Measurements from ENCODE around the gene MXD1. TPM values are rescaled to one million over a fixed set of nuclear protein-coding genes. Genes with fewer than 3 reads are reported as not detected.

MXD1 gene
- total RNA-seq, 1 experiment from 2014 or later, result 3.7 TPM

- H2BK15ac ChIP-seq (ENCODE audit: low read depth, low read length), result no peak overlapping the region
- H3K27me3 Mint-ChIP-seq (ENCODE audit: low read depth), result no peaks in the 10 kb centered on the region
- H2BK20ac ChIP-seq (ENCODE audit: low read depth, low read length, poor library complexity, severe bottlenecking), result no peak overlapping the region
- no peaks in the 10 kb centered on the region for H3K9me3 Mint-ChIP-seq
- H4K91ac ChIP-seq (ENCODE audit: insufficient read length, low read depth, low read length), result no peak overlapping the region
- no CpG with 5 or more reads among the region's 1 CpG for WGBS (ENCODE audit: extremely low coverage, insufficient read length, low lambda C conversion rate)
- H2AFZ ChIP-seq (ENCODE audit: low read length), result no peak overlapping the region
- no peak overlapping the region for H3K27ac Mint-ChIP-seq
- no peak overlapping the region for H3T11ph ChIP-seq (ENCODE audit: low read length)
- H2BK5ac ChIP-seq (ENCODE audit: insufficient read length, low read length), result no peak overlapping the region
- H3K18ac ChIP-seq (ENCODE audit: insufficient read length, low read depth, low read length), result no peak overlapping the region
- H3K4ac ChIP-seq (ENCODE audit: low read depth, low read length), result no peak overlapping the region
- H3K23ac ChIP-seq (ENCODE audit: insufficient read length, low read depth, low read length), result no peak overlapping the region
- H3K36me3 Mint-ChIP-seq (ENCODE audit: insufficient read depth in 1 of 3, low read depth in 3 of 3), result peaks cover 0 to 10% (median 0%) of the 10 kb centered on the region in 3 experiments; a peak in 2 of 7 replicates
- no peak overlapping the region for H4K8ac ChIP-seq (replicated peaks; ENCODE audit: insufficient read length, low read depth, low read length)
- H3K4me2 ChIP-seq (ENCODE audit: insufficient read depth, insufficient read length, low read length), result no peak overlapping the region
- H2AK5ac ChIP-seq (ENCODE audit: insufficient read length, low read length), result no peak overlapping the region
- no peak overlapping the region for H3K14ac ChIP-seq (ENCODE audit: insufficient read depth, low read length)
- no peak overlapping the region for H3K4me3 Mint-ChIP-seq
- no peaks in the 10 kb centered on the region for H3K4me1 ChIP-seq (ENCODE audit: insufficient read depth, low read length)
- TF ChIP-seq CTCF (conservative IDR thresholded peaks at IDR 0.05), result no peak
- H3K23me2 ChIP-seq (ENCODE audit: insufficient read length, low read depth, low read length, poor library complexity, severe bottlenecking), result no peaks in the 10 kb centered on the region
- no peaks in the 10 kb centered on the region for H3K79me1 ChIP-seq (ENCODE audit: insufficient read depth, low read depth, low read length, poor library complexity, severe bottlenecking)
- H4K20me1 ChIP-seq (ENCODE audit: control insufficient read depth, insufficient read depth, insufficient read length), result no peaks in the 10 kb centered on the region
- H3K9ac ChIP-seq (ENCODE audit: extremely low read depth, insufficient read length, low read length), result no peak overlapping the region
- H2BK120ac ChIP-seq (ENCODE audit: low read depth, low read length, poor library complexity, severe bottlenecking), result no peak overlapping the region
- no peak overlapping the region for H3K56ac ChIP-seq (ENCODE audit: insufficient read length, low read depth, low read length)
- H3K4me1 Mint-ChIP-seq, result peaks cover 13 to 19% of the 10 kb centered on the region in 2 experiments
- H3K27me3 ChIP-seq (ENCODE audit: insufficient read depth, low read length), result no peaks in the 10 kb centered on the region
- H3K79me2 ChIP-seq (ENCODE audit: insufficient read depth, low read length), result no peaks in the 10 kb centered on the region
- DNase-seq, result no peak
- H3K27ac ChIP-seq (ENCODE audit: insufficient read length, low read depth, low read length), result no peak overlapping the region
- H3K9me3 ChIP-seq (ENCODE audit: control insufficient read depth, low read depth, low read length), result no peaks in the 10 kb centered on the region
- H2BK12ac ChIP-seq (ENCODE audit: insufficient read length, low read depth, low read length), result no peak overlapping the region
- H4K5ac ChIP-seq (ENCODE audit: insufficient read length, low read depth, low read length), result no peak overlapping the region
Observed at GRCh38 chr2:69932596-69932922, 17.6 kb downstream of the MXD1 start.

Data from H9 (cell line).